ENCODE measurements around the gene SPATS2L. TPM values are rescaled to one million over a fixed set of nuclear protein-coding genes. Genes with fewer than 3 reads are reported as not detected.

Gene SPATS2L
- total and polyA plus RNA-seq, 9 donors, result 36.5 to 93.0 (median 70.6) TPM

DNA sequence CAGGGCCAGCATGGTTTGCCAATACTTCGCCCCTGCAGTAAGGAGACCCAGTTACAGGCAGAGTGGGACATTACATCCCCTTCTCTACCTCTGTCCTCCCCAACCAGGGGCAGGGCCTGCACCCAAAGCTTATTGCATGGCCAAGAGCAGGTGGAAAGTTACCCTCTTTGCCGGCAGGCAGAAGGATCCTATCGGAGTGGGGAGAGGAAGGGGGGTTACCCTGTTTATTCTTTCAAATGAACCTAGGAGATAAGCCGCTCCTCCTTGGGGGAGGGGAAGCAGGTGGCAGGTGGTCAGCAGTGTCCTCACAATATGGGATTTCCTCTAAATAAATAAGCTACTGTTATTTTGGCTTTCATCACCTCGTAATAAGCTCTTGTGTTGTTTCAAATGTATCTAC is 53.9 kb downstream of the SPATS2L start:
- Histone ChIP-seq H3K4me1 (ENCODE audit: insufficient read depth) (peaks cover 9% of the 10 kb centered on the region), H3K36me3 (no peaks in the 10 kb centered on the region), H3K9me3 (no peaks in the 10 kb centered on the region), H3K27me3 (no peaks in the 10 kb centered on the region), H3K27ac (no peak overlapping the region), H3K4me3 (no peak overlapping the region)
- 92 to 93% (median 93%) methylated on average over 5 of the region's 5 CpGs for WGBS, 3 donors
- no peak for TF ChIP-seq EP300 (IDR thresholded peaks at IDR 0.05)
- no peak for TF ChIP-seq CTCF (IDR thresholded peaks at IDR 0.05)
- no peak for TF ChIP-seq POLR2A (IDR thresholded peaks at IDR 0.05)
- DNase-seq, result no peak
- intact Hi-C loops (cut with DNase I), result no loop called here

- no peaks in the 10 kb centered on the region for H3K9me3 ChIP-seq
- no peak overlapping the region for H3K4me3 ChIP-seq
- DNase-seq, result no peak
- no peaks in the 10 kb centered on the region for H3K36me3 ChIP-seq
- 94 to 98% (median 97%) methylated on average over 4 of the region's 4 CpGs for WGBS, 3 donors
- TF ChIP-seq EP300 (IDR thresholded peaks at IDR 0.05) (no peak), CTCF (IDR thresholded peaks at IDR 0.05) (no peak), POLR2A (IDR thresholded peaks at IDR 0.05) (no peak)
- H3K27ac ChIP-seq, result no peak overlapping the region
- H3K4me1 ChIP-seq (ENCODE audit: insufficient read depth), result peaks cover 6% of the 10 kb centered on the region
- H3K27me3 ChIP-seq, result no peaks in the 10 kb centered on the region
- intact Hi-C loops (cut with DNase I), result no loop called here
These were observed 55.9 kb downstream of the SPATS2L start for GRCh38 chr2:200362202-200362917.

- intact Hi-C loops (cut with DNase I), result no loop called here
- Histone ChIP-seq H3K4me3 (no peak overlapping the region), H3K9me3 (no peaks in the 10 kb centered on the region), H3K27me3 (no peaks in the 10 kb centered on the region), H3K4me1 (ENCODE audit: insufficient read depth) (peaks cover 3% of the 10 kb centered on the region), H3K27ac (no peak overlapping the region), H3K36me3 (no peaks in the 10 kb centered on the region)
- 72 to 76% (median 73%) methylated on average over 2 of the region's 2 CpGs for WGBS, 3 donors
- DNase-seq, result no peak
- no peak for TF ChIP-seq EP300 (IDR thresholded peaks at IDR 0.05)
- TF ChIP-seq POLR2A (IDR thresholded peaks at IDR 0.05), result no peak
- TF ChIP-seq CTCF (IDR thresholded peaks at IDR 0.05), result no peak
These were observed 56.8 kb downstream of the SPATS2L start for GRCh38 chr2:200363279-200363678.

DNA sequence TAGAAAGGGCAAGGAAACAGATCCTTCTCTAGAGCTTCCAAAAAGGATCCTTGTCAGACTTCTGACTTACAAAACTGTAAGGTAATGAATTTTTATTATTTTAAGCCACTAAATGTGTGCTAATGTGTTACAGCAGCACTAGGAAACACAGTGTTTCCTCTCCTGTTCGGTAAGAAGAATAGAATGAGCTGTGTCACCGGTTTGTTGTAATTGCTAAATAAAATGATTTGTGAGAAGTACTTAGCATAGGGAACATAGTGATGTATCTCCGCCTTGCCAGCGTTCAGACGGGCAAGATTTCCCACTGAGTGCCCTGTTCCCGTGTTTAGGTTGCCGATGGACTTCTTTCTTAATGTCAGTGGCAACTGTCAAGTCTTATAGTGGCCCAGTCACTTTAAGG is 57.6 kb downstream of the SPATS2L start:
- TF ChIP-seq EP300 (IDR thresholded peaks at IDR 0.05), result no peak
- TF ChIP-seq POLR2A (IDR thresholded peaks at IDR 0.05), result no peak
- no peak for TF ChIP-seq CTCF (IDR thresholded peaks at IDR 0.05)
- H3K4me3 ChIP-seq, result no peak overlapping the region
- no peak for DNase-seq
- intact Hi-C loops (cut with DNase I), result no loop called here
- no peaks in the 10 kb centered on the region for H3K27me3 ChIP-seq
- WGBS, 3 donors, result 77 to 89% (median 88%) methylated on average over 7 of the region's 7 CpGs
- H3K36me3 ChIP-seq, result no peaks in the 10 kb centered on the region
- H3K27ac ChIP-seq, result no peak overlapping the region
- H3K9me3 ChIP-seq, result no peaks in the 10 kb centered on the region
- peaks cover 3% of the 10 kb centered on the region for H3K4me1 ChIP-seq (ENCODE audit: insufficient read depth)

Data from ovary (tissue), 9 donors.